22Rv1 (cell line): ENCODE data around the gene OTOF.

Experiments
- H3K27ac ChIP-seq: fragments of 450-650 bp; 2 replicates; pipeline ENCODE4 v1.5.1; 2017
- ZFX ChIP-seq: fragments of 450-650 bp; IDR thresholded peaks from 2 replicates; pipeline ENCODE4 v1.6.1; 2017; ENCODE audit warnings: antibody characterized with exemption, borderline replicate concordance
- TF ChIP-seq, protein P1 (sequence below): fragments of 450-650 bp; IDR thresholded peaks from 2 replicates; pipeline ENCODE4 v1.5.1; 2017; ENCODE audit warnings: mild to moderate bottlenecking

Gene OTOF

DNA sequence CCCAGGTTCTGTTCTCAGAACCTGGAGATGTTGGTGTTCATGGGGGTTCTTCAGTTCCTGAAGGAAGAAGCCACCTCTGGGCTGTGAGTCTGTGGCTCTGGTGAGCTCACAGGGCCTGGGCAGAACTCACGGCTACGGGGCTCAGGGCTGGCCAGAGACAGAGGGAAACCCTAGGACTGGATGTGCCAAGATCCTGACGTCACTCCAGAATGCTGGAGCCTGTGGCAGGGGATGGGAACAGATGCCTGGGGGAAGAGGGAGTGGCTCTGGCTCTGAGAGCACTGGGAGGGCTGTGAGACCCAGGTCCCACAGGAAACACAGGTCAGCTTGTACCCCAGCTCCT lies at the start of gene OTOF:
Gene OTOF, minus strand, starts transcription at position 214 of the 343 bp plus-strand sequence.
- TF ChIP-seq, protein P1, sequence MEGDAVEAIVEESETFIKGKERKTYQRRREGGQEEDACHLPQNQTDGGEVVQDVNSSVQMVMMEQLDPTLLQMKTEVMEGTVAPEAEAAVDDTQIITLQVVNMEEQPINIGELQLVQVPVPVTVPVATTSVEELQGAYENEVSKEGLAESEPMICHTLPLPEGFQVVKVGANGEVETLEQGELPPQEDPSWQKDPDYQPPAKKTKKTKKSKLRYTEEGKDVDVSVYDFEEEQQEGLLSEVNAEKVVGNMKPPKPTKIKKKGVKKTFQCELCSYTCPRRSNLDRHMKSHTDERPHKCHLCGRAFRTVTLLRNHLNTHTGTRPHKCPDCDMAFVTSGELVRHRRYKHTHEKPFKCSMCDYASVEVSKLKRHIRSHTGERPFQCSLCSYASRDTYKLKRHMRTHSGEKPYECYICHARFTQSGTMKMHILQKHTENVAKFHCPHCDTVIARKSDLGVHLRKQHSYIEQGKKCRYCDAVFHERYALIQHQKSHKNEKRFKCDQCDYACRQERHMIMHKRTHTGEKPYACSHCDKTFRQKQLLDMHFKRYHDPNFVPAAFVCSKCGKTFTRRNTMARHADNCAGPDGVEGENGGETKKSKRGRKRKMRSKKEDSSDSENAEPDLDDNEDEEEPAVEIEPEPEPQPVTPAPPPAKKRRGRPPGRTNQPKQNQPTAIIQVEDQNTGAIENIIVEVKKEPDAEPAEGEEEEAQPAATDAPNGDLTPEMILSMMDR = no peak
- TF ChIP-seq ZFX = no peak
- H3K27ac ChIP-seq = no peak within 1 kb of the TSS

DNA sequence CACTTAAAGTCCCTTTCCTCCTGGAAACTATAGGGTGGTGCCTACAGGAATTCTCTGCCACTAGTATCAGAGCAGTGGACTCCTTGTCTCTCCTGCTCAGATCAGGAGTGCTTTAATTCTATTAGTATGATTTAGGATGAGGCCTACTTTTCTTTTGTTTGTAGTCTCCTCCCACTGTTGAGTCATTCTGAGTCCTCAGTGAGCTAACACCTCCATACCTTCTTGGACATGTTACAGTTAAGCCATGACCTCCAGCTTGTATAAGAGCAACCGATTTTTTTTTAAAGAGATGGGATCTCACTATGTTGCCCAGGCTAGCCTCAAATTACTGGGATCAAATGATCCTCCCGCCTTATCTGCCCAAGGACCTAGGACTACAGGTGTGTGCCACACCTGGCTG lies 48.7 kb upstream of the OTOF start:
- H3K27ac ChIP-seq = no peak overlapping the region
- TF ChIP-seq, protein P1 = no peak
- no peak for TF ChIP-seq ZFX

DNA sequence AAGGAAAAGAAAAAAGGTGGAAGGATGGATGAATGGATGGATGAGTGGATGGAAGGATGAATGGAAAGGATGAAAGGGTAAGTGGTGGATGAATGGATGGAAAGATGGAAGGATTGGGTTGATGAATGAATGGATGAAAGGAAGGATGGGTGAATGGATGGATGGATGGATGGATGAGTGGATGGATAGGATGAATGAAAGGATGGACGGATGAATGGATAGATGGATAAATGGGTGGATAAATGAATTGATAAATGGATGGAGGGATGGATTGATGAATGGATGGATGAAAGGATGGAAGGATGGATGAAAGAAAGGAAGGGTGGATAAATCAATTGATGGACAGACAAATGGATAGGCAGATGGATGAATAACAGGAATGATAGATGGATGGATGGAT lies 48.2 kb upstream of the OTOF start:
- no peak overlapping the region for H3K27ac ChIP-seq
- TF ChIP-seq, protein P1 = no peak
- no peak for TF ChIP-seq ZFX

DNA sequence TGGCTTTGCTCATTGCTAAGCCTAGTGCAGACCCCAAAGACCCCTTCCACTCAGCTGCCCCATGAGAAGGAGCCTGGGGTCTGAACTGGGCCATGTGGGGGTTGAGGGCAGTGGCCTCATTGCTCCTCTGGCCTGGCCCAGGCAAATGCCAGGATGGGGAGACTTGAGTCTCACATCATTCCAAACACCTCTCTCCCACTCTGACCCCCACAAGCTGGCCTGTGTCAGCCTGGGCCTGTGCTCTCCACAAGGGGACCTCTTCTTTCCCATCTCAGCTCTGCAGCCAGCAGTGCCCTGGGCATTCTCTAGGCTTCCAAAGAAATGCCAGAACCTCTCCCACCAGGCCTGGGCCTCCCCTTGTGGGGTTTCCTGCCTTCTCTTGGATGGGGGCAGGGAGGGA lies 45.8 kb upstream of the OTOF start:
- H3K27ac ChIP-seq = no peak overlapping the region
- TF ChIP-seq, protein P1 = no peak
- no peak for TF ChIP-seq ZFX

DNA sequence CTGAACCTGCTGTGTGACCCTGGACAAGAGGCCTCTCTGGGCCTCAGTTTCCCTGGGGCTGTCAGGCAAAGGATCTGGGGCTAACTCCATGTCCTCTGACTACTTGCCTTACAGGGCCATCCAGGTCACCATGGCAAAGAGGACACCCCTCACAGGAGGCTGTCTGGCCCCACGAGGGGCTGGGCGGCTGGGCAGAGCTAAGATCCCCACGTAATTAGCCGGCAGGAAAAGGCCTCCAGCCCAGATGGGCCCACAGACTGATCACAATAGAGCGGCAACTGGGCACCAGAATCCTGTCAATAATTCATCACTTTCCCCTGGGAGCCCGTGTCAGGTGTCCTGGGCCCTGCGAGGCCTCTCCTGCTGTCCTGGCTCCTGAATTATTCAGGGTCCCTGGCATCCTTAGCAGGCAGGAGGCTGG lies 44.8 kb upstream of the OTOF start:
- no peak overlapping the region for H3K27ac ChIP-seq
- TF ChIP-seq, protein P1 = no peak
- TF ChIP-seq ZFX = no peak

DNA sequence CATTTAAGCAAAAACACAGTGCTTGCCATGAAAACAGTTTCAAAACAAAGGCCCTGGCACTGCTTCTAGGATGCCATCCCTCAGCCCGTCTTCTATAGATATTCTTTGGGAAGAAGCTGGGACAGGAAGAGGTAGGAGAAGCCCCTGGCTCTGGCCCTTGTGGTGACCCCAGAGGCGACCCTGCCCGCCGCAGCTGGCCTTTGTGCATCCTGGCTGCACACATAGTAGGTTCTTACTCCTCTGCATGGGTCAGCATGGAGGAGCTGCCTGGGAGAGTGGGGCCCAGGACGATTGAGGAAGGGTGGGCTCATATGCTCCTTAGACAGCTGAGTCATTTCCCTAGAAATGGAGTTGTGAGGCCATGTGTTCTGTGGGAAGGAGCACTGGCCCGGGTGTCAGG lies 44.4 kb upstream of the OTOF start:
- TF ChIP-seq ZFX = no peak
- TF ChIP-seq, protein P1 = no peak
- no peak overlapping the region for H3K27ac ChIP-seq

DNA sequence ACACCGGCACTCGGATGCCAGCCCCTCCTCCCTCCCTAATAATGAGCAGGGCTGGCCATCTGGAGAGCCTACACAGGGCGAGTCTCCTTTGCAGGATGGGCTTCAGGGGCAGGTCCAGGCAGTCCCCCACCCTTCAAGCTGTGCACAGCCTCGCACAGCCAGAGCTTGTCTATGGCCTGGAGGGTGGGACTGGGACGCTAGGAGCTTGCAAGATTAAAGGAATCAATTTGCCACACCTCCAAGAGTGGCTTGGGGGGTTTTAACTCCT lies 43.9 kb upstream of the OTOF start:
- H3K27ac ChIP-seq = no peak overlapping the region
- TF ChIP-seq, protein P1 = no peak
